ENCODE measurements around the gene TNFAIP2.

DNA sequence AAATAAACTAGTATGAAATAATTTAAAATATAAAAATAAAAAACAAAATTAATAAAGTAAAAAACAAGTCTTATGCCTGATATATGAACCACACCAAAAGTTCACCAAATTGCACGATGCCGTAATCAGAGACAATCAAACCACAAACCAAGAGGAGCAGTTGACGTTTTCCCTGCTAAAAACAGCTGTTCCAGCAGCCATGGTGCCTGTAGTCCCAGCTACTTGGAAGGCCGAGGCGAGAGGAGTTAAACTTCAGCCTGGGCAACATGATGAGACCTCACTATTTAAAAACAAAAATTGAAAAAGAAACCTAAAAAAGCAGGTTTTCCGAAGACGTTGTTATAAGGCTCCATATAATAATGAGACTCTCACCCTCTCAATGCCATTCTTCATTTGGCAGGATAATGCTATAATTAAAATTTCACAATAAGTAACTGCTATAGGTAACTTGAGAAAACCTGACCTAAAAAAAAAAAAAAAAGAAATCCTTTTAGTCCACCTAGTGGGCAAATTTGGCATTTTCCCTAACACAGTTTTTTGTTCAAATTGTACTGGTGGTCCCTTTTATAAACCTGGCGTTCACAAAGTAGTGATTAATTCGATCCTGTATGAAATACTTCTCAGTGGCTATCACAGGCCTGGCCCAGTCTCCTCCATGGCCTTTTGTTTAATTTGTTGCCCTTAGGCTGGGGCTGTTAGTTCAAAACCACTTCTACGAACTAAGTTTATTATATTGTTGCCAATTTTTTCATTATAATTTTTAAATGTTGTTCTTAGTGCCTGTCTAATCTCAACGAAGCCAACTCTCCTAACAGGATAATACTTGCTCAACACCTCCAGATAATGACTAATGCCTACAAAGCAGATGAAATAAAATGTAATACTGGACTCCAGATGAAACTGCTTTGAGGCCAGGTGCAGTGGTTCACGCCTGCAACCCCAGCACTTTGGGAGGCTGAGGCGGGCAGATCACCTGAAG, 62.1 kb downstream of the TNFAIP2 start:
- TF ChIP-seq CTCF (conservative IDR thresholded peaks at IDR 0.05) (peak; percentile 100), EZH2 (IDR thresholded peaks at IDR 0.05; ENCODE audit: low read depth) (no peak)

Data from PC-9 (cell line).